GM18505 (cell line): Measurements from ENCODE around the gene JAK1.
"Not testable (repeated sequence)": the region's sequence is repeated elsewhere in the genome, so short reads cannot be mapped to it uniquely, and the experiment has no call there.

Experiments used
- ATAC-seq: cut with Tn5 transposase; IDR thresholded peaks from one replicate; pipeline ENCODE4 v1.9.1; 2021; ENCODE audit not compliant: unreplicated experiment
- POLR2A ChIP-seq: IDR thresholded peaks from 4 replicates; pipeline ENCODE4 v1.6.1; 2011; ENCODE audit warnings: borderline replicate concordance; ENCODE audit not compliant: insufficient read depth, insufficient read length; ENCODE audit errors: extremely low read depth

Gene JAK1

GRCh38 chr1:64966158-64966971 is at the start of gene JAK1:
Gene JAK1, minus strand, starts transcription at chr1:64966549. Its CDS starts 80,285 bp downstream, at chr1:64886264.
- peak; percentile 86 for TF ChIP-seq POLR2A
- peak; percentile 81 for ATAC-seq

- TF ChIP-seq POLR2A: no peak
- ATAC-seq: no peak
These were observed 48.0 kb upstream of the JAK1 start for GRCh38 chr1:65014321-65014720.

GRCh38 chr1:65011983-65012382 is 45.6 kb upstream of the JAK1 start:
- ATAC-seq: no peak
- TF ChIP-seq POLR2A: no peak

GRCh38 chr1:65009724-65010420 is 43.5 kb upstream of the JAK1 start:
- no peak for ATAC-seq
- TF ChIP-seq POLR2A: no peak

- no peak for ATAC-seq
- no peak for TF ChIP-seq POLR2A
These were observed 42.8 kb upstream of the JAK1 start for GRCh38 chr1:65009176-65009575.

- TF ChIP-seq POLR2A: no peak
- ATAC-seq: no peak
These were observed 40.5 kb upstream of the JAK1 start for GRCh38 chr1:65006806-65007205.

GRCh38 chr1:65003316-65003664 is 36.9 kb upstream of the JAK1 start:
- no peak for TF ChIP-seq POLR2A
- ATAC-seq: no peak

GRCh38 chr1:65002508-65003315 is 36.4 kb upstream of the JAK1 start:
- ATAC-seq: peak; percentile 78
- no peak for TF ChIP-seq POLR2A

GRCh38 chr1:65002156-65002507 is 35.8 kb upstream of the JAK1 start:
- no peak for TF ChIP-seq POLR2A
- no peak for ATAC-seq

GRCh38 chr1:65001231-65001792 is 35.0 kb upstream of the JAK1 start:
- no peak for TF ChIP-seq POLR2A
- no peak for ATAC-seq

- not testable (repeated sequence) for ATAC-seq
These were observed 32.1 kb upstream of the JAK1 start for GRCh38 chr1:64998425-64998948.

- ATAC-seq: no peak
- no peak for TF ChIP-seq POLR2A
These were observed 30.4 kb upstream of the JAK1 start for GRCh38 chr1:64996541-64997257.
